NAMALWA (cell line): ENCODE data around the gene SLC22A13.
A peak's percentile ranks its signal among the peaks of the same experiment; 100 is the strongest.
"Not testable (repeated sequence)": the region's sequence is repeated elsewhere in the genome, so short reads cannot be mapped to it uniquely, and the experiment has no call there.

Experiments used
- DNase-seq: peaks from one replicate; pipeline ENCODE4 v3.0.0-alpha.2; 2015; ENCODE audit warnings: low spot score

Gene SLC22A13

GRCh38 chr3:38264779-38265178, 833 bp upstream of the SLC22A13 start:
- DNase-seq, result no peak

GRCh38 chr3:38266810-38267209, 1.2 kb downstream of the SLC22A13 start:
- DNase-seq, result no peak

- DNase-seq, result no peak
These were observed 2.0 kb downstream of the SLC22A13 start for GRCh38 chr3:38267662-38268061.

- no peak for DNase-seq
These were observed 2.5 kb downstream of the SLC22A13 start for GRCh38 chr3:38268087-38268486.

GRCh38 chr3:38268522-38268921, 2.9 kb downstream of the SLC22A13 start:
- peak; percentile 30 for DNase-seq

GRCh38 chr3:38270606-38271005, 5.0 kb downstream of the SLC22A13 start:
- DNase-seq, result no peak

GRCh38 chr3:38271553-38271952, 5.9 kb downstream of the SLC22A13 start:
- DNase-seq, result no peak

GRCh38 chr3:38274864-38275649, 9.4 kb downstream of the SLC22A13 start:
- DNase-seq, result no peak

- DNase-seq, result no peak
These were observed 10.0 kb downstream of the SLC22A13 start for GRCh38 chr3:38275658-38276057.

- DNase-seq, result no peak
These were observed 10.7 kb downstream of the SLC22A13 start for GRCh38 chr3:38276081-38276916.

GRCh38 chr3:38276917-38277630, 11.5 kb downstream of the SLC22A13 start:
- DNase-seq, result no peak

- DNase-seq, result no peak
These were observed 13.2 kb downstream of the SLC22A13 start for GRCh38 chr3:38278841-38279240.

- no peak for DNase-seq
These were observed 16.5 kb downstream of the SLC22A13 start, which contains the start of gene SLC22A14 for GRCh38 chr3:38281895-38282686. SLC22A14 (plus strand) TSS chr3:38282294; CDS start chr3:38306027, 23,733 bp downstream.

GRCh38 chr3:38283810-38284755, 18.5 kb downstream of the SLC22A13 start:
- no peak for DNase-seq

GRCh38 chr3:38284756-38285150, 19.1 kb downstream of the SLC22A13 start:
- DNase-seq, result no peak

GRCh38 chr3:38289286-38290217, 23.9 kb downstream of the SLC22A13 start:
- DNase-seq, result not testable (repeated sequence)

GRCh38 chr3:38297053-38297452, 31.4 kb downstream of the SLC22A13 start:
- DNase-seq, result not testable (repeated sequence)

- DNase-seq, result no peak
These were observed 31.9 kb downstream of the SLC22A13 start for GRCh38 chr3:38297537-38297936.
